Right cardiac atrium (tissue), 5 donors: ENCODE measurements around the gene TPPP2. TPM values are rescaled to one million over a fixed set of nuclear protein-coding genes. Genes with fewer than 3 reads are reported as not detected.
A peak's percentile ranks its signal among the peaks of the same experiment; 100 is the strongest.

Experiments
- ATAC-seq, 2 donors: fragments of 200-7000 bp; cut with Tn5 transposase; one replicate each; pipeline versions ENCODE4 v1.8.0 to v1.9.1; 2020; ENCODE audit warnings: moderate library complexity in 2 of 2, mild to moderate bottlenecking in 1 of 2
- DNase-seq, 3 donors: peaks; one replicate each; pipeline ENCODE4 v3.0.0-alpha.2; 2020
- H3K27ac ChIP-seq: one replicate; pipeline ENCODE4 v1.5.1; 2013; ENCODE audit warnings: mild to moderate bottlenecking, low read length, control low read depth, moderate library complexity
- H3K27me3 ChIP-seq: one replicate; pipeline ENCODE4 v1.6.1; 2013; ENCODE audit not compliant: control insufficient read depth, insufficient read depth
- H3K4me1 ChIP-seq: one replicate; pipeline ENCODE4 v1.6.1; 2013; ENCODE audit warnings: low read length; ENCODE audit not compliant: control insufficient read depth, insufficient read depth
- H3K4me3 ChIP-seq: one replicate; pipeline ENCODE4 v1.5.1; 2013; ENCODE audit warnings: low read length, control low read depth
- H3K9me3 ChIP-seq: one replicate; pipeline ENCODE4 v1.6.1; 2013; ENCODE audit warnings: low read length; ENCODE audit not compliant: control insufficient read depth
- WGBS: extraction: QIAGEN DNeasy Blood & Tissue Kit; methylation state at CpG from one replicate; pipeline ENCODE4 v1.1.7; 2013; 5-methylcytosine and 5-hydroxymethylcytosine counted together
- intact Hi-C, 4 donors: fragments of 100-400 bp; cut with DNase I; formaldehyde crosslinking; loops; one replicate each; pipeline versions ENCODE4 v1.11.0 to v1.14.0; 2022 to 2023
- polyA plus RNA-seq: library from polyadenylated mRNA; stranded (reverse); fragments of 200-250 nt; gene quantifications from one replicate; pipeline ENCODE4 v1.2.3, GENCODE V29; 2013
- total RNA-seq, 4 donors: library from RNA; stranded (reverse); fragmentation: NEBNext Ultra II Directional; extraction: Animal tissue kit (Norgen Biotek cat#: 25700); gene quantifications; one replicate each; pipeline ENCODE4 v1.2.1, GENCODE V29; 2021
- donor health status: healthy with polysubstance abuse.
- donor health status: DM: no; HTN: yes; CAD: no.
- donor health status: DM: no; HTN: no; CAD: no.
- donor health status: DM: no; HTN: yes; CAD: no; lungs with severe emphysema.
- donor health status: DM: yes; HTN: yes; CAD: no.

TPPP2 gene
- total and polyA plus RNA-seq, 5 donors, result 0.43 to 1.7 (median 1.0) TPM

GRCh38 chr14:21017528-21018245 is 12.3 kb upstream of the TPPP2 start:
- intact Hi-C loops, result loop anchor here in 1 of 4 donors (5.0 kb wide), 1 partner anchor 75 kb away; no protein-coding TSS in a partner anchor
- Histone ChIP-seq H3K4me3 (no peak overlapping the region), H3K27ac (no peak overlapping the region), H3K4me1 (peaks cover 3% of the 10 kb centered on the region), H3K9me3 (no peaks in the 10 kb centered on the region), H3K27me3 (no peaks in the 10 kb centered on the region)
- ATAC-seq (peak in 1 of 2 donors; percentile 3), DNase-seq (peak in 1 of 3 donors; percentile 55)
- WGBS, result 72% methylated on average over 28 of the region's 28 CpGs

- no peak for ATAC-seq
- peaks cover 4% of the 10 kb centered on the region for H3K4me1 ChIP-seq
- no peak overlapping the region for H3K27ac ChIP-seq
- no peak for DNase-seq
- intact Hi-C loops, result loop anchor here in 1 of 4 donors (5.0 kb wide), 1 partner anchor 74 kb away; no protein-coding TSS in a partner anchor
- no peaks in the 10 kb centered on the region for H3K27me3 ChIP-seq
- no peak overlapping the region for H3K4me3 ChIP-seq
- no peaks in the 10 kb centered on the region for H3K9me3 ChIP-seq
- WGBS, result 82% methylated on average over 7 of the region's 7 CpGs
Measured at GRCh38 chr14:21018286-21018685, 11.7 kb upstream of the TPPP2 start.

- H3K4me1 ChIP-seq, result peaks cover 4% of the 10 kb centered on the region
- no peaks in the 10 kb centered on the region for H3K9me3 ChIP-seq
- H3K27me3 ChIP-seq, result no peaks in the 10 kb centered on the region
- H3K4me3 ChIP-seq, result no peak overlapping the region
- no peak overlapping the region for H3K27ac ChIP-seq
- DNase-seq, result no peak
- ATAC-seq, result no peak
- intact Hi-C loops, result loop anchor here in 1 of 4 donors (5.0 kb wide), 1 partner anchor 74 kb away; no protein-coding TSS in a partner anchor
- 93% methylated on average over 3 of the region's 3 CpGs for WGBS
Measured at GRCh38 chr14:21018781-21019180, 11.2 kb upstream of the TPPP2 start.

GRCh38 chr14:21019366-21019765 is 10.7 kb upstream of the TPPP2 start:
- Histone ChIP-seq H3K27ac (no peak overlapping the region), H3K27me3 (no peaks in the 10 kb centered on the region), H3K4me3 (no peak overlapping the region), H3K9me3 (no peaks in the 10 kb centered on the region), H3K4me1 (peaks cover 4% of the 10 kb centered on the region)
- WGBS, result 54% methylated on average over 1 of the region's 1 CpG
- ATAC-seq (no peak), DNase-seq (no peak)
- intact Hi-C loops, result loop anchor here in 1 of 4 donors (5.0 kb wide), 1 partner anchor 73 kb away; no protein-coding TSS in a partner anchor

GRCh38 chr14:21020977-21021545 is 9.0 kb upstream of the TPPP2 start:
- Histone ChIP-seq H3K27me3 (no peaks in the 10 kb centered on the region), H3K9me3 (no peaks in the 10 kb centered on the region), H3K4me1 (peaks cover 4% of the 10 kb centered on the region), H3K27ac (no peak overlapping the region), H3K4me3 (no peak overlapping the region)
- 88% methylated on average over 5 of the region's 5 CpGs for WGBS
- DNase-seq, result no peak
- intact Hi-C loops, result no loop called here
- ATAC-seq, result no peak

- intact Hi-C loops, result no loop called here
- 65% methylated on average over 5 of the region's 5 CpGs for WGBS
- Histone ChIP-seq H3K27me3 (no peaks in the 10 kb centered on the region), H3K27ac (peak overlapping the region; percentile 87), H3K9me3 (no peaks in the 10 kb centered on the region), H3K4me3 (peak overlapping the region; percentile 90), H3K4me1 (peaks cover 12% of the 10 kb centered on the region)
- DNase-seq (no peak), ATAC-seq (no peak)
Measured at GRCh38 chr14:21022686-21023085, 7.3 kb upstream of the TPPP2 start.

- Histone ChIP-seq H3K9me3 (no peaks in the 10 kb centered on the region), H3K4me1 (peaks cover 12% of the 10 kb centered on the region), H3K27me3 (no peaks in the 10 kb centered on the region), H3K4me3 (peak overlapping the region; percentile 90), H3K27ac (peak overlapping the region; percentile 87)
- 26% methylated on average over 7 of the region's 7 CpGs for WGBS
- DNase-seq (peak in 2 of 3 donors; percentile 56 to 64), ATAC-seq (no peak)
- intact Hi-C loops, result no loop called here
Measured at GRCh38 chr14:21023174-21023573, 6.8 kb upstream of the TPPP2 start.

GRCh38 chr14:21023817-21024584 is 6.0 kb upstream of the TPPP2 start:
- H3K4me1 ChIP-seq, result peaks cover 12% of the 10 kb centered on the region
- ATAC-seq, result peak in 1 of 2 donors; percentile 3
- intact Hi-C loops, result no loop called here
- no peaks in the 10 kb centered on the region for H3K9me3 ChIP-seq
- 18% methylated on average over 17 of the region's 17 CpGs for whole genome bisulfite sequencing
- DNase-seq, result peak in 2 of 3 donors; percentile 45 to 65
- no peaks in the 10 kb centered on the region for H3K27me3 ChIP-seq
- H3K27ac ChIP-seq, result peak overlapping the region; percentile 87
- H3K4me3 ChIP-seq, result peak overlapping the region; percentile 90

- Histone ChIP-seq H3K27ac (peak within 1 kb of the TSS; percentile 98), H3K4me1 (peaks cover 12% of the 10 kb centered on the region), H3K9me3 (no peaks in the 10 kb centered on the region), H3K4me3 (peak within 1 kb of the TSS; percentile 90), H3K27me3 (no peaks in the 10 kb centered on the region)
- ATAC-seq (peak; percentile 88 to 91), DNase-seq (peak; percentile 83 to 96 (median 95))
- intact Hi-C loops, result no loop called here
- under 1% methylated on average over 72 of the region's 72 CpGs for WGBS
Measured at GRCh38 chr14:21024585-21025370, 5.2 kb upstream of the TPPP2 start, which contains the start of gene NDRG2. TSS of gene NDRG2 (minus strand) at chr14:21025061. CDS start at chr14:21023315, 1,746 bp downstream.
